ENCODE data around the gene CTSE.
A peak's percentile ranks its signal among the peaks of the same experiment; 100 is the strongest.
"Not testable (repeated sequence)": the region's sequence is repeated elsewhere in the genome, so short reads cannot be mapped to it uniquely, and the experiment has no call there.

CTSE gene

DNA sequence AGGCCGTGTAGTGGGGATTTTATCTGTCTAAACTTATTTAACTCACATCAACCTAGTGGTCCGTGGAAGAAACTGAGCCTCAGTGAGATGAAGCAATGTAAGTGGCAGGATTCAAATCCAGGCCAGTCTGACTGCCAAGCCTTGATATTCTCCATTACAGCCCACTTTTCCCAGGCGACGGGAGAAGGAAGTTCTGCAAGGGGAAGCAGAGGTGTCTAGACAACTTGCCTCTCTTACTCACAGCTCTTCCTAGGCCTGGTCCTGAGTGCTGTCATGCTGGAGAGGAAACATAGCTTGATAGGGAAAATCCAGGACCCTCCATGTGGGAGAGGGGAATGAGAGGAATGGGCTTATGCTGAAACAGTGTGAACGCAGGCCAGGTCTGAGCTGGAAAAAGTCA lies 9.1 kb downstream of the CTSE start:
- DNase-seq (ENCODE audit: low spot score): no peak

DNA sequence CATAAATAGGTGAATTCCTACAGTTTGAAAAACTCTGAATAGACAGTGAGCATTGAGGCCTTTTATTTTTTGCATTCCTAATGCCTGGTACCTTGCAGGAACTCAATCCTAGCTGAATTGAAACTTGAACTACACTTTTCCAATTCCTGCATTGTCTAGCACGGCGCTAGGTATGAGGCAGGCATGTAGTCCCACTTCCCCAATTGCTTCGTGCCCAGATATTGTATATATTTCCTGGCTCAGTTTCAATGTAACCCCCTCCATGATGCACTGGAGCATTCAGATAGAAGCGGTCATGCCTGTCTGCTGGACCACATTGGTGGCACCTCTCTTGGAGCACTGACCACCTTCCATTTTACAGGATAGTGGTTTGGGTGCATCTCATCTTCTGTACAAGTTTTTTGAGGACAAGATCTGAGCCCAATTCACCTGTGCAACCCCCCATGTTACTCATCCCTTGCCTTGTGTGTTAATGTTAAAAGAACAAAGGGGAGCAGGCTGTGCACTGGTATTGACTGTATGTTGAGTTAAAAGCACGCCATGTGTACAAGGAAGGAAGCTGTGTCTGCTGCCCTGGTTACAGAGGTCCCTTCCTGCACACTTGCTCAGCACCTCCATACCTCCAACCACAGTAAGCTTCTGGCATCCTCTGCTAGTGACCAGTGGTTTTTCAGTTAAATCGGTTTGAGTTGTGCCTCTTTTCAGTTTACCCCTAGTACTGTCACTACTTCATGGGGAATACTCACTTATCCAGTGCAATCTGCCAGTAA lies 10.5 kb downstream of the CTSE start:
- no peak for DNase-seq (ENCODE audit: low spot score)

DNA sequence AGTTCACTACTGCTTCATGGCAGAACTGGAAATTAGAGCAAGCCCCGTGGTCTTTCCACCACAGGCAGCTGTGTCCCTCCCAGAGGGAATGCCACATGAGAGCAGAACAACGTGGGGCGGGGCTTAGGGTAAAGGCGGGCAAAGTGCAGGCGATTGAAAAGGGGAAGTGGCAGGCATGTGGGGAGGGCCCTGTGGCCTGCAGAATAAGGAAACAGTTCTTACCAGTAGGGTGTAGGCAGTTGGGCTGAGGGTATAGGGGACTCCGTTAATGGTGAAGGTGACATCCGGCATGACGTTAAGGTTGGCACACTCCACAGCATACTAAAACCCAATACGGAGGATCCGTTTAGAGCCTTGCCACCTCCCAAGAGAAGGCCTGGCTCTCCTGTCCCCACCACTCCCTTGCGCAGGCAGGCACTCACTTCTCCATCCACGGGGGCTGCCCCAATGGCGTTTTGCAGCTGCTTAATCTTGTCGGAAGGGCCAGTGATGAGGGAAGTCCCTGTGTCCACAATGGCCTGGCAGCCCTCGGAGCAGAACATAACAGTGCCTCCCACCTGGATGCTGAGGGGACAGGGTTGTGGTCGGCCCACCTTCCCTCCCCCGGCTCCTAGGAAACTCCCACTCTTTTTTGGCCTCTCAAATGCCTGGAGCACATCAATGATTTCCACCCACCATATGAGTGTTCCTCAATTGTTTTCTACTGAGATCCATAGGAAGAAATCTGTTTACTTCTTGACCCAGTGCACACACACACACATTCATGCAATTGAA lies 11.4 kb downstream of the CTSE start:
- DNase-seq (ENCODE audit: low spot score): peak; percentile 40

DNA sequence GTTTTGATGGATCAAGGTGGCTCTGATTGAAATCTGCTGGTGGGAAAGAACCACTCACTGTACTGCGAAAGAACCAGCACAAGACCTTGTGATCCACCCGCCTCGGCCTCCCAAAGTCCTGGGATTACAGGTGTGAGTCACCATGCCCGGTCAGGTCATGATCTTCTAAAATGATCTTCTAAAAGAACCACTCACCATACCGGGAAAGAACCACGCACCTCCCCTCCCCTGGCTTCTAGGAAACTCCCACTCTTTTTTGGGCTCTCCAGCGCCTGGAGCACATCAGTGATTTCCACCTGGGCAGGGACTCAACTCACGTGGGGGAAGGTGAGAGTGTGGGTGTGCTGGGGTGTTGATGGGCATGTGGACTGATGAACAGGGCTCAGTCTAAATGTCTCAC lies 12.6 kb downstream of the CTSE start:
- no peak for DNase-seq (ENCODE audit: low spot score)

DNA sequence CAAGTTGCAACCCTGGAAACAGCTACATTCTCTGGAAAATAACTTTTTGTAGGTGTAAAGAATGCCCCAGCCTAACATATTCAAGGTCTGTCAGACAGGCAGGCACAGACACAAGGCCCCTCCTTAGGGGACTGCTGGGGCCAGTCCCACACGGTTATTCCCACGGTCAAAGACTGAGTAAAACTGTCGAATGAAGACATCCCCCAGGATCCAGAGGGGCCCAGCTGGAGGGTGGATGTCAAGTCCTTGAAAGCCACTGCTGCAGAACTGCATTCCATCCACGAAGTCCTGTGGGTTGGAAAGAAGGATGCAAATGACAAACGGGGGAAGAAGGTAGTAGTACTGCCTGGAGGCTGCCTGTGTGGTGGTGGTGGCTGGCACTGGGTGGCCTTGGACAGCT lies 13.6 kb downstream of the CTSE start:
- no peak for DNase-seq (ENCODE audit: low spot score)

DNA sequence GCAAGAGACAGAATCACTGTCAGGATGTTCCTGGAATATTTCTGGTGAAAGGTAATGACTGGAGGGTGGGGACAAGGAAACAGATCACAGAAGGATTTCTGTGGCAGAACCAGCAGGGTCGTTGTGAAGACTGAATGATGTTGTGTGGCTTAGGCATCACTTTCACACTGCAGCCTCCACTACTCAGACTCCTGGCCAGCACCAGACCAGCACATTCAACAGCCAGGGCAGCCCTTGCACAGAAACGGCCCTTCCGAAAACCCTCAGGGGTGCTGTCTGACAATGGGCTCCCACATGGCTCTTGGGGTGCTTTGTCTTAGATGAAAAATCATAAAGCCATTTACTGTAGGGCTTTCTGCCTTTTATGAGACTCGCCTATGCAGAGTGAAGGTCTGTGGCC lies 16.7 kb downstream of the CTSE start:
- DNase-seq (ENCODE audit: low spot score): no peak

DNA sequence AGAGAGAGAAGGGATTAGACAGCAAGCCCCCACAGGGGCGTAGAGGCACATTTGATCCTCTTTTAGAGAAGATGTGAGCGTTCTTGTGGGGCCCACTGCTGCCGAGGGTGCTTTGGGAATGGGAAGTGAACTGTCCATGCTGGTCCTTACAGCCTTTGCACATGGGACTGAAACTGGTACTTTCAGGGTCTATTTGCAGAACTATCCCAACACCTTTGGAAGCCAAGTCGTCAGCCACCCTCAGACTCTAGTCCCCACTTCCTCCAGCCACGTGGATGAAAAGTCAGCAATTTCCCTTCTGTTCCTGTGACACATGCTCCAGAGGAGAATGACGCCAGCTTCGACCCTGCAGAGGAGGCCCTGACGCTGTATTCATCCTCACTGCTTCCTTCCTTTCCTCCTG lies 17.9 kb downstream of the CTSE start:
- DNase-seq (ENCODE audit: low spot score): no peak

DNA sequence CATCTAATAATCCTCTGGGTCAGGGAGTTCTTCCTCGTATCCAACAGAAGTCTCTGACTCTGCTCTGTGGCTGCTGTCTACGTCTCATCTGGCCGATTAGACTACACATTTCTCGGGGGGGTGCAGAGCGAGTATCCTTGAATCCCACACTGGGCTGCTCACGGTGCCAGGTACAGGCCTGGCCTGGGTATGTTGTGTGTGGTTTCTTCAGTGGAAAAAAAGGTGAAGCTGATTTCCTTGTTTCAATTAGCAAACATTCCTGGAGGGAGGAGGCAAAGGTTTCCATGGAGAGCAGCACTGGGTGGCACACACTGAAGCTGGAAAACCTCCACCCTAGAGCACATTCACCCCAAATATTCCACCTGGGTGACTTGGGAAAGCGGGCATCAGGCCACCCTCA lies 18.5 kb downstream of the CTSE start:
- no peak for DNase-seq (ENCODE audit: low spot score)

DNA sequence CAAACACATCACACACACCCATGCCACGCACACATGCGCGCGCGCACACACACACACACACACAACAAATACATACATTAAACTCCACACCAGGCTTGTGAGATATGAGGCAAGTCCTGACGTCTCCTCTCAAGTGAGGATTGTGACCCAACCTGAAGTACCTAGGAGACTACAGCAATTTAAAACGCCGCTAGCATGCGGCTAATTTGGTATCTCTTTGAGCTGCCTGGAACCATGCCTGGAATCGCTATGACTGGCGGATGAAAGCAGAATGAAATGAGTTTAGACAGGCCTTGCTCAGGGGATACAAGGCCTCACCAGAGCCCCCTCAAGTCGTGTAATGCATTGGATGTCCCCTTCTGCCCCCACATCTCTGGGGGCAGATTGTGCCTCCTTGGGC lies 18.9 kb downstream of the CTSE start:
- no peak for DNase-seq (ENCODE audit: low spot score)

DNA sequence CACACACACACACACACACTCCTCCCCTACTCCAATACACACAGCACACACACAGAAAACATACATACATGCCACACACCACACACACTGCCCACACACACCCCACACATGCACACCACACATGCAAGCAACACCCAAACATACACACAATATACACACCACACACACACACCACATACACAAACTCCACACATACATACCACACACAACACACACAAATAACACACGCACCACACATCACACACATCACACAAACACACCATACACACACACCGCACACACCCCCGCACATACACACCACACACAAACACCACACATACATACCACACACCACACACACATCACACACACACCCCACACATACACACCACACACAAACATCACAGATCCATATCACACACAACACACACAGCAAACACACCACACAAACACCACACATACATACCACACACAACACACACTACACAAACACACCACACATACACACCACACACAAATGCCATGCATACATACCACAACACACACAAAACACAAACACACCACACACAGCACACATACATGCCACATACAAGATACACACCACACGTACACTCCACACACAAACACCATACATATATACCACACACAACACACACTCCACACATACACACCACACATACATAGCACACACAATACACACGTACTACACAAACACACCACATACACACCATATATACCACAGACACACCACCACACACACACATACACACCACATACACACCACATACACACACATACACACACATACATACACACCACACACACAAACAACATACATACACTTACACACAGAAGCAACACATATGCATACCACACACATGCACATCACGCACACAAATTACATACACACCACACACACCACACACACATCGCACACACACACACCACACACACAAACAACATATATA lies 19.6 kb downstream of the CTSE start:
- no peak for DNase-seq (ENCODE audit: low spot score)

DNA sequence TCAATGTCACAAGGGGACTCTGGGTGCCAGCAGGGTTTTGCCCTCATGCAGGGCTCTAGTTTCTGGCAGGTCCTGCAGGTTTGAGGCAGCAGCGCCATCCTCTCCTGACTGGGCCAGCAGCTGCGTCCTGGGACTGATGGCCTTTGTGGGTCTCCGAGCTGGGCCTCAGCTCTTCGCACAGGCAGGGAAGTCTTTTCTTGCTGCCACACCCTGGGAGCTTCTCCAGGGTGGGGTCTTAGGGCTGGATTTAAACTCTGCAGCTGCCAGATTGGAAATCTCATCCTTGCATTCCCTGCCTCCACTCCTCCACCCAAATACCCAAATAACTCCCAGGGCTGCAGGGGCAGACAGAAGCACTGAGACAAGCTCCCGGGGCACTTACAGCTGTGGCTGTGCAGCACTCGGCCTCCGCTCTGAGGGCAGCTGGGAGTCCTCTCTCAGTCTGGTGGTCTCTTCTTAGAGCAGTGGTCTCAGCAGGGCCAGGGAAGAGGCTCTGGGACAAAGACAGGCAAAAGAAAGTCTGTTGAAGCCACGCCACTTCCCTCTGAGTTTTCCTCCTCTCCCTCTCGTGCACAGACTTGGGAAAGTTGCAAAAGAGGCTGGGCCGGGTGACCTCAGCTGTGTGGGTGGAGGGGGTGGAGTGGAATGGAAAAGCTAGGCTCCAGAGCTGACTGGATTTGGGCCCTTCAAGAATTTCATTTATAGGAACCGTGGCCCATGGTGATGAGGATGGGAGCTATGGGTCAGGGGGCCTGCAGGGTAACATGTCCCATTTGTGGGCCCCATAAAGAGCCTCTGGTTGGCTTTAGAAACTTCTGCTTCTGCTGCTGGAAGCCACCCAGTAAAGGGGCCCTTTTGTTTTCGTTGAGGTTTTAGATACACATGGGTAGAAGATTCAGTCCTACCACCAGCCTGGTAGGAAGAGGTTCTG lies 20.6 kb downstream of the CTSE start, which contains the start of gene RAB7B:
Gene RAB7B, minus strand, starts transcription at position 525 of the 931 bp plus-strand sequence. CDS start 9,260 bp downstream, outside the sequence.
- no peak for DNase-seq (ENCODE audit: low spot score)

DNA sequence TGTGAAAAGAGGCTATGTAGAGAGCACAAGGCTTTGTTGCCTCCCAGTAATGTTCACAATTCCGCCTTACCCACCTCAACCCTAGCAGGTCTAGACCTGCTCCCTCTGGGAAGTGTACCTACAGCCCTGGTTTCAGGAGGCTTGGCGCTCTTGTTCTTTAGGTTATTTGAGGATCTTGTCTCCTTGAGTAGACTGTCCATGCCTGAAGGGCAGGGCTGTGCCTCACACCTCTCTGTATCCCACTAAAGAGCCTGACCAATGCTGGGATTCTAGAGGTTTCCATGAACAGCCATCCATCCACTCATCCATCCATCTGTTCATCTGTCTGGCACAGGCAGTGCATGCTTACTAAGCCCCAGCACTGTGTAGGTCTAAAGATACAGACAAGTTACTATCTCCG lies 21.5 kb downstream of the CTSE start:
- DNase-seq (ENCODE audit: low spot score): no peak

DNA sequence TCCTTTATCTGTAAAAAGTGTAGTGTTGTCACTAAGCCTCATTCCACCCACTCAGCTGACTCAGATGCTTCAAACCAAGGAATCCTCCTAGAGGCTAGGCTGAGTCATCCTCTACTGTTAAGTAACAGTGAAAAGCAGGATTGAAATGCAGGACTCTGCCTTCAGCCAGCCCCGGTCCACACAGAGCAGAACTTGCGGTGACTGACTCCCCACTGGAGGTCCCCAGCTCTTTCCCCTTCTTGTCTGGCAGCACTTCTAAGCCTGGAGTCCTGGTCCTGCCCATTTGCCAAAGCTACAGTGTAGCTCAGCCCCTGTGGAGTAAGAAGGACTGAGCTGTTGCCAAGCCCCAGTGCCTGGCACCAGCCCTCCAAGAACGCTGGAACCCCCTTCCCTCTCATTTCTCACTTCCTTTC lies 22.2 kb downstream of the CTSE start:
- no peak for DNase-seq (ENCODE audit: low spot score)

DNA sequence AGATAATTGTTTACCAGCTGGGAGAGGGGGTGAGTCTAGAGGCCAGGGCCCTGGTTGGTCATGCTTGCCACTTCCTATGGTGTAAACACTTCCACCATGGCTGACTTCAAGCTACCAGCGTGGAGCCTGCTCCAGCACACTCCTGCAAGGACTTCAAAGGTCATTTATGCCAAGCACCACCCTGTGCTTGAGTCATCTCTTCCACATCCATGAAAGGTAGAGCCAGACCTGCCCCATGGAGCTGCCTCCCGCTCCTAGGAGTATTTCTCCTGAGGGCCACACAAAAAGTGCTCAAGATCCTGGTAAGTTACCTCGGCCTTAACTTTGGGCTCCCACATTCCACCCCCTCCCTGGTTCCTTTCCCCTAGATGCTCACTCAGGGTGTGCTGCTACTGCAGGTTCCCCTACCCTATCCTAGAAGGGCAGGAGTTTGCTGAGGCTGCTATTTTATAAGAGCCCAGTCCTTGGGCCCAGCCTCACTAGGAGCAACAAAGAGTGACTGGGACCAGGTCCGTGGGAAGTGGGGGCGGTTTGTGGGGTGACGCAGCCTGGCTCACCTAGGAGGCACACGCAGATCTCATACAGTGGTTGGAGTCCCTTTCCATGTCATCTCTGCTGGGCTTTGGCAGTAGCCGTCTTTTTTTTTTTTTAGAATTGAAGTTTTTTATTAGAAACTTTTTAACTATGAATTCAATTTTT lies 22.9 kb downstream of the CTSE start:
- no peak for DNase-seq (ENCODE audit: low spot score)

DNA sequence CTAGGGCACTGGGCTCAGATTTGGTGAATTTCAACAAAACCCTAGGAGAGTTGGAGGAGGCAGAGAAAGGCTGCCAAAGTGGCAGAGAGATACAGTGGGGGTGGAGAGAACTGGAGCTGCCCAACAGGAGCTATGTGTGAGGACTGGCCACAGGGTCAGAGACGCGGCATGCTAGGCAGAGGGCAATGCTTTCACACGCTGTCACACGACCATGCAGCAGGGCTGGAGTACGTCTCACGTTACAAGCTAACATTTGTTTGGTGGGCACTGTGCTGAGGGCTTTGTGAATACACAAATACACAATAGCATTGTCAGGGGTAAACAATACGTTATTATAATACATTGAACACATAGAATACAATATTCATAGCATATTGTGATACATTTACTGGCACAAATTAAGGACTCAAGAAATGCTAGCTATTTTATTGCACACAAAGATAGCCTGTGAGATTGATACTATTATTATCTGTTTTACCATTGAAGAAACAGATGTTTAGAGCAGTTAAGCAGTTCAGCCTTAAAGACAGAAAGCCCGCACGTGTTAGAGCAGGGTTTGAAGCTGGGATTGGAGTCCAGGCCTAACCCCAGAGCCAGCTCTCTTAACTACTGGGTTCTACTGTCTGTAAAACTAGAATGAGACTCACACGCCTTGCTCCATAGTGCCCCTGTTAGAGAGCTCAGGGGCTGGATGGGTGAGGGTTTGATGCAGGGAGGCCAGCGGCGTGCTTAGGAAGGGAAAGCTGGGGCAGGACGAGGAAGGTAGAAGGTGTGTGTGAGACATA lies 25.0 kb downstream of the CTSE start:
- DNase-seq (ENCODE audit: low spot score): no peak

DNA sequence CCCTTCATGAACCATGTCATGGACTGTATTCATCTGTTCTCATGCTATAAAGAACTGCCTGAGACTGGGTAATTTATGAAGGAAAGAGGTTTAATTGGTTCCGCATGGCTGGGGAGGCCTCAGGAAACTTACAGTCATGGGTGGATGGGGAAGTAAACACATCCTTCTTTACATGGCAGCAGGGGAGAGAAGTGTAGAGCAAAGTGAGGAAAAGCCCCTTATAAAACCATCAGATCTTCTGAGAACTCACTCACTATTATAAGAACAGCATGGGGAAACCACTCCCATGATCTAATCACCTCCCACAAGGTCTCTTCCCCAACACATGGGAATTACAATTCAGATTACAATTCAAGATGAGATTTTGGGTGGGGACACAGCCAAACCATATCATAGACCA lies 27.1 kb downstream of the CTSE start:
- DNase-seq (ENCODE audit: low spot score): not testable (repeated sequence)

DNA sequence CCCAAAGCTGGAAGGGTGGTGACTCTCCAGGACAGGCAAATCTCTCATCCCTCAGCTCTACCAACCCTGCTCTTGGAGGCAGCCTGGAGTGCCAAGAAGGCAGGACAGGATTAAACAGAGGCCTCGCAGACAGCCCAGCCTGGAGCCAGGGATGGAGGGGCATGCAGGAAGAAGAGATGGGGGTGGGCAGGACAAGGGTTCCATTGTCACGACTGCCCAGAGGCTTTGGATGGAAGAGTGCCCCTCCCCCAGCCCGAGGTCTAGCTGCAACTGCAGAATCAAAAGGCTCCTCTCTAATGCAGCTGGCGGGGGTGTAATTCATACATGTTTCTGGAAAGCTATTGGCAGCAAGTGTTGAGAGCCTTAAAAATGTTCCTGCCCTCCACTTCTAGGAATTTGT lies 29.3 kb downstream of the CTSE start:
- no peak for DNase-seq (ENCODE audit: low spot score)

DNA sequence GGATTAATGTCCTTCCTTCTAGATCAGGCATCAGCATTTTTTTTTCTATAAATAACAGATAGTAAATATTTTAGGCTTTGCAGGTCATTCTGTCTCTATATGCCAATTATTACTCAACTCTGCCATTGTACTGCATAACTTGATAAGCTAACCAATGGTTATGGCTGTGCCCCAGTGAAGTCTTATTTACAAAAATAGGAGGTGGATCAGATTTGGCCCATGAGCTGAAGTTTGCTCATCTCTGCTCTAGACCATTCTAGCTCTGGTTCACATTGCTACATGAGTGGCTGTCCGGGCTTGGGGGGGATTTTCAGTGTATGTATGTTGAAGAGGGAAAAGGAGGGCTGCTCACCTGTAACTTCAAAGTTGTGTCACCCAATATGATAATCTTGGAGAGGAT lies 30.6 kb downstream of the CTSE start:
- DNase-seq (ENCODE audit: low spot score): no peak

DNA sequence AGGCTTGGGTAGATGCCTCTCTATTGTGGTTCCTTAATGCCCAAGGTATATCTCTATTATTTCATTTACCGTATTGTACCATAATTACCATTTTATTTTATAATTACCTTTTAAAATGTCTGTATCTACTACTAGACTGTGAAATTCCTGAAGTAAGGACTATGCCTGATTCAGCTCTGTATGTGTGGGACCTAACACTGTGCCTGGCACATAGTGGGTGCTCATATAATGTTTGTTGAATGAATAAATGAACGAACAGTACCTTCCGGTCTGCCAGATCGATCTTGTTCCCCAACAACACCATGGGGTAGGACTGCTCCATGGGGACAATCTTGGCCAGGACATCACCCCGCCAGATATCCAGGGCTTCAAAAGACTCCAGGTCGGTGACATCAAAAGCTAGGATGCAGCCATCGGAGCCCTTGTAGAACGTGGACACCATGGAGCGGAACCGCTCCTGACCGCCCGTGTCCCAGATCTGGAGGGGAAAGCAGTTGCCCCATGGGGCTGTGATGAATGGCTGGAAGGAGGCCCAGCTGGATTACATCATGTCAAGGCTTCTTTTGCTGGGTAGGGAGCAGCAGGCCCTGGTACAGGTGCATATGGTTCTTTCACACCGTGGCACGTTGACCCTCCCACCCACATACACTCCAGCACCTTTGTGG lies 31.3 kb downstream of the CTSE start:
- no peak for DNase-seq (ENCODE audit: low spot score)

Data from CD4-positive, alpha-beta T cell treated with Interleukin-6 at 100 ng/mL for 8 hours (primary cell).